HG03196 (cell line): ENCODE results near the gene MIA2.
A peak's percentile ranks its signal among the peaks of the same experiment; 100 is the strongest.

ENCODE experiments used
- ATAC-seq: cut with Tn5 transposase; IDR thresholded peaks from one replicate; pipeline ENCODE4 v1.9.1; 2021; ENCODE audit not compliant: unreplicated experiment

Gene MIA2

DNA sequence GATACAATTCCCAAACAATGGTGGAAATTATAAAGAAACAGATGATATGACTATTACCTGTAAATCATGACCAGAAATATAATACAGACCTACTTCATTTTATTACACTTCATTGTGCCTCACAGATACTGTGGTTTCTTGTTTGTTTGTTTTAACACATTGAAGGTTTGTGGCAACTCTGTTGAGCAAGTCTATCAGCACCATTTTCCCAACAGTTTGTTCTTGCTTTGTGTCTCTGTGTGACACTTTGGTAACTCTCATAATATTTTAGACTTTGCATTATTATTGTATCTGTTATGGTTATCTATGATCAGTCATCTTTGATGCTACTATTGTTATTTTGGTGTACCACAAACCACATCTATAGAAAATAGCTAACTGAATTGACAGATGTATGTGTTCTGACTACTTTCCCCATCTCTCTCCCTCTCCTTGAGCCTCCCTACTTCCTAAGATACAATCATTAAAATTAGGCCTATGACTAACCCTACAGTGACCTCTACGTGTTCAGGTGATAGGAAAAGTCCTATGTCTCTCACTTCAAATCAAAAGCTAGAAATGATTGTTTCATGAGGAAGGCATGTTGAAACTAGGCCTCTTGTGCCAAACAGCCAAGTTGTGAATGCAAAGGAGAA, 149.4 kb downstream of the MIA2 start:
- ATAC-seq, result no peak

DNA sequence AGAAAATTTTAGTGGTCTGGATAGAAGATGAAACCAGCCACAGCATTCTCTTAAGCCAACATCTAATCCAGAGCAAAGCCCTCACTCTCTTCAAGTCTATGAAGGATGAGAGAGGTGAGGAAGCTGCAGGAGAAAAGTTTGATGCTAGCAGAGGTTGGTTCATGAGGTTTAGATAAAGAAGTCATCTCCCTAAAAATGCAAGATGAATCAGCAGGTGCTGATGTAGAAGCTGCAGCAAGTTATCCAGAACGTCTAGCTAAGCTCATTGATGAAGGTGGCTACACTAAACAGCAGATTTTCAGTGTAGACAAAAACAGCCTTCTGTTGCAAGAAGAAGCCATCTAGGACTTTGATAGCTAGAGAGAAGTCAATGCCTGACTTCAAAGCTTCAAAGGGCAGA, 150.0 kb downstream of the MIA2 start:
- no peak for ATAC-seq

DNA sequence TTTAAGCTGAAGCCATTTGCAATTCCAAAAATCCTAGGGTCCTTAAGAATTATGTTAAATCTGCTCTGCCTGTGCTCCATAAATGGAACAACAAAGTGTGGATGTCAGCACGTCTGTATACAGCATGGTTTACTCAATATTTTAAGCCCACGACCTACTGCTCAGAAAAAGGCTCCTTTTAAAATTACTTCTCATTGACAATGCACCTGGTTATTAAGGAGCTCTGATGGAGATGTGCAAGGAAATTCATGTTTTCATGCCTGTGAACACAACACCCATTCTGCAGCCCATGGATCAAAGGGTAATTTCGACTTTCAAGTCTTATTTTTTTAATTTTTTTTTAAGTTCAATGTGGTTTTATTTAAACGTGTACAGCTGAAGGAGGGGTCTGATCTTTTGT, 150.5 kb downstream of the MIA2 start:
- ATAC-seq, result no peak

GRCh38 chr14:39393289-39393688, 159.6 kb downstream of the MIA2 start:
- no peak for ATAC-seq

DNA sequence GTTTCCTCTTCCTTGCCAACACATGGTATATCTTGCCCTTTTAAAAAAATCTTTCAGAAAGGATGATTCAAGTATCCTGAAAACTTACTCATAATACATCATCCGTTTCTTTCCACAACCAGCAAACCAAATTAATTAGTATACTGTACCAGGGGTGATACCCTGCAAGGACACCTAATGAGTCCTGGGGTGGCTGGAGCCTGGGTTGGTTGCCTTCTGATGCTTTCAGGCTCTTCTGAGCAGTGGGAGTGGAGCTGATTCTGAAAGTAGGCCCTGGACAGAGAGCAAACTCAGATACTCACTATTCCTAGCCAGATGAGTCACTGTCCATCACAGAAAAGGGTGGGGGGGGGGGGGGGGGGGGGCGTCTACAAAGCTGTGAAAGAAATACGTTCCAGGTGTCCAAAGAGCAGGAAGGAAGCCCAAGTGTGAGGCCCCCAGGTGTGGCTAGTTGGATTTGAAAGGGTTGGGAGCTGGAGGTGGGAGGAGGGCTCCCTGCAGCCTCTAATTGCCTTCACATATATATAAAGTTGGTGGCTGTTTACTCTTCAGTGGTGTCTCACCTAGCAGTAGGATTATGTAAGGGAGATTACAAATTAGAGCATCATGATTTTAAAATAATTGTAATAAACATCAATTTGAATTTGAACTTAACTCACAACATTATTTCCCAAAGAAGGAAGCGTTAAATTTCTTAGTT, 162.0 kb downstream of the MIA2 start:
- no peak for ATAC-seq

- no peak for ATAC-seq
These were observed 162.7 kb downstream of the MIA2 start for GRCh38 chr14:39396448-39396847.

- no peak for ATAC-seq
These were observed 164.7 kb downstream of the MIA2 start for GRCh38 chr14:39398382-39398781.

DNA sequence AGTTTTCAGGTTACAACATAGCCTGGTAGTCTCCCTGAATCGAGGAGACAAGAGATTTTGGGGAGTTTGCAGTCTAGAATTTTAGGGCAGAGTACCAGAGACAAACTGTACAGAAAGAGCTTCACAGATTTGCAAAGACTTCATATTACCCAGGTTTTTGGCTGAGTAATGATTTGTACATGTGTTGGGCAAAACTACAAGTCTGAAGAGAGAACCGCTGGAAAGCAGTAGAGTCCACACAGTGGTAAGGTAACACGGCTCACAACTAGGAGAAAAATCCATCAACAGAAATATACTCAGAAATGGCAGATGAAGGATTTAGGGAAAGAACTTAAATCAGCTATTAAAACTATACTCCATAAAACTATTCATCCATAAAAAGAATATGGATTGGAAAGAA, 172.8 kb downstream of the MIA2 start:
- no peak for ATAC-seq

GRCh38 chr14:39416072-39416471, 182.4 kb downstream of the MIA2 start:
- ATAC-seq, result no peak

DNA sequence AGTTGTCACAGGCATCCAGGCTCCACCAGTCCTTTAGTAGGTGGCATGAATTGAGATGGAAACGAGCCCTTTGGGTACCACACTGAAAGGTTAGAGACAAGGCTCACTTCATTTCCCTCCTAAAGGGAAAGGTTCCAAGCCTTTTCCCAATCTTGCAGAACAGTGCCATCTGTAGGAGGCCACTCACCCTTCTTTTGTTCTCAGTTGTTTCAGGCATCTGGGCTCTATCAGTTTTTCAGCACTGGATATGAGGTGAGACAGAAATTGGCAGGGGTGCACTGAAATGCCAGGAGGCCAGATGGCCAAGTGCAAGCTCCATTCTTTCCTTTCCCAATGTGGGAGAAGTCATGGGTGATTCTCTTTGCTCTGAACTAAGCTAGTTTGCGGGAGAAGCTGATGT, 183.3 kb downstream of the MIA2 start:
- no peak for ATAC-seq

DNA sequence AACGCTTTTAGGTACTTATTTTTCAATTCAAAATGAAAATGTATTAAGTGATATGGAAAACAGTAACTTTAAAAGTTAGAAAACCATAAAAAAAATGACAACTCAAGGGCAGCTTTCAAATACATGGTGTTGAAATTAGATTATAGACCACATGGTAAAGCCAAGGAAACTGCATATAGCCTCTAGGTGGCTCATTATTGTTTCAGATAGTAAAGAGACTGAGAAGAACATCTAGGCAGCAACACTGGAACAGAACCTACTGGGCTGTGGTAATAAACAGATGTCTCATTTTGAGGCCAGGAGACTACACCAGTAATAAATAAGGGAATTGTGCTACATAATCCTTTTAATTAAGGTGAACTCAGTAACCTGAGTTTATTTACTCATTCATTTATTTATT, 185.6 kb downstream of the MIA2 start:
- ATAC-seq, result no peak

DNA sequence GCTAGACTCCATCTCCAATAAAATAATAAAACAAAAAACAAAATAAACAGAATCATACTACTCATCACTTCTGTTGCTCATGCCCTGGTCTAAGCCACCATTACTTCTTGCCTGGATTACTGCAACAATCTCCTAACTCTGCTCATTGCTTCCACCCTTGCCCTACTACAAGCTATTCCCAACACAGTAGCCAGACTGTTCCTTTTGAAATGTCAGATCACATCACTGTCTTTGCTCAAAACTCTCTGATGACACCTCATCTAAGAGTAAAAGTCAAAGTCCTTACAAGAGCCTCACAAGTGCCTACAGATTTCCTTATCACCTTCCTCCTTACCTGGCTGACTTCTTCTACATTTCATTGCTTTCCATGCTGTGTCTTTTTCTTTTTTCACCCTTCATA, 188.5 kb downstream of the MIA2 start:
- no peak for ATAC-seq

GRCh38 chr14:39423793-39424192, 190.1 kb downstream of the MIA2 start:
- ATAC-seq, result no peak

DNA sequence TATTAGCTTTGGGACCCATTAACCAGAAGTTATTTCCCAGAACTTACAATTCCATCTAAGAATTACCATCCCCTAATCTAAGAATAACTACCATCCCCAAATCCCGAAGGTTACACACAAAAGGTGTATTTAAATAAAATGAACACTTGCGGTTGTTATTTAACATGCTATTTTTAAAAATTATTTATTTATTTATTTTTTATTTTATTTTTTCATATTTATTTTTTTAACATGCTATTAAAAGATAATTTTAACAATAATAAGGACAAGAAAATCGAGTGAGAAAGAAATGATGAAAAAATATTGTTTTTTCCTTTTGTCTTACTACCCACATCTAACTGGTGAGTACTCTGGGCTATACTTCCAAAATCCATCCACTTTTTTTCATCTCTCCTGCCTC, 192.2 kb downstream of the MIA2 start:
- ATAC-seq, result no peak

- no peak for ATAC-seq
These were observed 192.9 kb downstream of the MIA2 start for GRCh38 chr14:39426605-39427004.

DNA sequence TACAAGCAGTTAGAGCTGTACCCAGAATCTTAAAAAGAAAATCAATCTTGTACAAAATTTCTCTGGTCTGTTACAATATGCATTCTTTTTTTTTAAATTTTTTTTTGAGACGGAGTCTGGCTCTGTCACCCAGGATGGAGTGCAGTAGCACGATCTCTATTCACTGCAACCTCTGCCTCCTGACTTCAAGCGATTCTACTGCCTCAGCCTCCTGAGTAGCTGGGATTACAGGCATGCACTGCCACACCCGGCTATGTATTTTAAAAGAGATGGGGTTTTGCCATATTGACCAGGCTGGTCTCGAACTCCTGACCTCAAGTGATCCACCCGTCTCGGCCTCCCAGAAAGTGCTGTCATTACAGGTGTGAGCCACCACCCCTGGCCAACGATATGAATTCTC, 194.4 kb downstream of the MIA2 start:
- no peak for ATAC-seq

- no peak for ATAC-seq
These were observed 197.2 kb downstream of the MIA2 start for GRCh38 chr14:39430762-39431415.

- ATAC-seq, result peak; percentile 24
These were observed 197.9 kb downstream of the MIA2 start for GRCh38 chr14:39431416-39432178.

DNA sequence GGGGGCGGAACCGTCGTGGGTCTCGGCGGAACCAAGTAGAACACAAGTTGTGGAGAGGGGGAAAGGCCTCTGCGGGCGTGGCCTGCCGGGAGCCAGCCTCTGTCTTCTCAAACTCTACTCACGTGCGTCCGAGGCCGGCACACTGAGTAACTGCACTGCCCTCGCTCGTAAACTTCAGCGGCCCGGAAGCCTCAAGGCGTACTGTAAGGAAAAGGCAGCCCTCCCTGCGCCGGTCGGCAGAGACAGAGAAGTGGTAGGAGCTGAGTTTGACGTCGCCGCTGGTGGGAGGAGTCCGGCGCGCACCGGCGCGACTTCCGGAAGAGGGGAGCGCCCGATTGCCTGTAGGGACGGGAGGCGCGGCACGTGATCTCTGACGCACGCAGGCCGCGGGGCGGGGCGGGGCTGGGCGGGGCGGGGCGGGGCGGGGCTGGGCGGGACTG, 198.5 kb downstream of the MIA2 start, which contains the start of gene FBXO33:
FBXO33 (minus strand) TSS at position 255 of the 440 bp plus-strand sequence. CDS start 271 bp downstream, outside the sequence.
- ATAC-seq, result peak; percentile 79

GRCh38 chr14:39432619-39433451, 199.1 kb downstream of the MIA2 start:
- peak; percentile 72 for ATAC-seq

- ATAC-seq, result no peak
These were observed 199.7 kb downstream of the MIA2 start for GRCh38 chr14:39433452-39433813.
